Central memory CD8-positive, alpha-beta T cell (primary cell): Measurements from ENCODE around the gene MYH7.

Source experiments
- ATAC-seq: fragments of 150-1000 bp; cut with Tn5 transposase; replicated peaks from 2 replicates; pipeline ENCODE4 v1.10.0; 2022; ENCODE audit warnings: mild to moderate bottlenecking, moderate FRiP score, moderate number of reproducible peaks; ENCODE audit not compliant: poor library complexity, severe bottlenecking; ENCODE audit errors: extremely low read depth
- DNase-seq, 2 donors: peaks; one replicate each; pipeline ENCODE4 v3.0.0; 2021; ENCODE audit warnings: low spot score in 2 of 2
- H3K27ac Mint-ChIP-seq: one replicate; pipeline ENCODE4 v1.8.0; 2022; ENCODE audit warnings: low read depth, mild to moderate bottlenecking, moderate library complexity, mixed read lengths
- H3K27me3 Mint-ChIP-seq: one replicate; pipeline ENCODE4 v1.8.0; 2022; ENCODE audit warnings: mixed read lengths
- H3K36me3 Mint-ChIP-seq: one replicate; pipeline ENCODE4 v1.8.0; 2022; ENCODE audit warnings: mild to moderate bottlenecking, moderate library complexity, mixed read lengths; ENCODE audit not compliant: insufficient read depth
- H3K4me1 Mint-ChIP-seq: one replicate; pipeline ENCODE4 v1.8.0; 2022; ENCODE audit warnings: mixed read lengths
- H3K4me3 Mint-ChIP-seq: one replicate; pipeline ENCODE4 v1.8.0; 2022; ENCODE audit warnings: mild to moderate bottlenecking, moderate library complexity, mixed read lengths
- H3K9me3 Mint-ChIP-seq: one replicate; pipeline ENCODE4 v1.8.0; 2022; ENCODE audit warnings: mixed read lengths

Gene MYH7

DNA sequence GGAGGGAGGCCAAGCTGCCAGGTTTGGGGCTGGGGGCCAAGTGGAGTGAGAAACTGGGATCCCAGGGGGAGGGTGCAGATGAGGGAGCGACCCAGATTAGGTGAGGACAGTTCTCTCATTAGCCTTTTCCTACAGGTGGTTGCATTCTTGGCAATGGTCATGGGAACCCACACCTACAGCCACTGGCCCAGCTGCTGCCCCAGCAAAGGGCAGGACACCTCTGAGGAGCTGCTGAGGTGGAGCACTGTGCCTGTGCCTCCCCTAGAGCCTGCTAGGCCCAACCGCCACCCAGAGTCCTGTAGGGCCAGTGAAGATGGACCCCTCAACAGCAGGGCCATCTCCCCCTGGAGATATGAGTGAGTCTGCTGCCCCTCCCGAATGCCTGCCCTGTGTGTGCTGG lies 62.4 kb downstream of the MYH7 start:
- no peak overlapping the region for H3K4me3 Mint-ChIP-seq
- no peak overlapping the region for H3K27ac Mint-ChIP-seq
- no peak for DNase-seq
- H3K9me3 Mint-ChIP-seq, result no peaks in the 10 kb centered on the region
- H3K4me1 Mint-ChIP-seq, result no peaks in the 10 kb centered on the region
- peaks cover 1% of the 10 kb centered on the region for H3K36me3 Mint-ChIP-seq
- peaks cover 33% of the 10 kb centered on the region for H3K27me3 Mint-ChIP-seq
- ATAC-seq, result no peak

DNA sequence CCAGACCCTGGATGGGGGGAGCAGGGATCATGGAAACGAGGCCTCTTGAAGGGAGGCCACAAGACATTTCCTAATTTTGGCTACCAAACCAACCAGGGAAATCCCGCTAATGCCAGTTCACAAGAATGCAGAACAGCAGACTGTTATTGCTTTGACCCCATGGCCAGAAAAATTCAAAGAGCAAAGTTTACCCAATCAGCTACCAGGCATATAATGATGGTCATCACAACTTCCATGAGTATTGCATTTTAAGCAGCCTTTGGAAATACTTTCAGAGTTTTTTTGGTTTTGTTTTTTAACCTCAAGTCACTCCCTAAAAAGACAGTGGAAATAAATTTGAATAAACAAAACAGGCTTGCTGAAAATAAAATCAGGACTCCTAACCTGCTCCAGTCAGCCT lies 63.0 kb downstream of the MYH7 start, which contains the start of gene IL25:
Gene IL25 (plus strand): TSS at position 301 of the 400 bp plus-strand sequence.
- Mint-ChIP-seq H3K27ac (no peak within 1 kb of the TSS), H3K4me3 (no peak within 1 kb of the TSS), H3K4me1 (no peaks in the 10 kb centered on the region), H3K9me3 (no peaks in the 10 kb centered on the region), H3K27me3 (peaks cover 33% of the 10 kb centered on the region), H3K36me3 (peaks cover 1% of the 10 kb centered on the region)
- ATAC-seq (no peak), DNase-seq (no peak)

DNA sequence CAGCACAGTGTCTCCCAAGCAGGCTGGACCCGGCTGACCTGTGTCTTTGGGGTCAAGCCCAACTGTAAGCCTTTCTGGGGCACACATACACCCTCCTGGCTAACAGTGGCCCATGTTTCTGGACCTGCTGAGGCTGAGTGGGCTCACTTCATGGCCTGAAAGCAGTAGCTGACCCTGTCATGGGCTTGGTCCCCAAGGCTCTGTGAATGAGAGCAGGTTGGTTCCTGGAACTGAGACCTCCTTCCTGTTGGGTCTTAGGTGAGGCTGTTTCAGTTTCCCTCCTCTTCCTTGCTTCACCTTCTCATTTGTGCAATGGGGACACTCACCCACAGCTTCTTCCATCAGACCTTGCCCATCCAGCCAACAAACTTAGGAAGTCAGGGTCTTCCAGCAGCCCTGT lies 63.6 kb downstream of the MYH7 start:
- no peak for ATAC-seq
- peaks cover 1% of the 10 kb centered on the region for H3K36me3 Mint-ChIP-seq

DNA sequence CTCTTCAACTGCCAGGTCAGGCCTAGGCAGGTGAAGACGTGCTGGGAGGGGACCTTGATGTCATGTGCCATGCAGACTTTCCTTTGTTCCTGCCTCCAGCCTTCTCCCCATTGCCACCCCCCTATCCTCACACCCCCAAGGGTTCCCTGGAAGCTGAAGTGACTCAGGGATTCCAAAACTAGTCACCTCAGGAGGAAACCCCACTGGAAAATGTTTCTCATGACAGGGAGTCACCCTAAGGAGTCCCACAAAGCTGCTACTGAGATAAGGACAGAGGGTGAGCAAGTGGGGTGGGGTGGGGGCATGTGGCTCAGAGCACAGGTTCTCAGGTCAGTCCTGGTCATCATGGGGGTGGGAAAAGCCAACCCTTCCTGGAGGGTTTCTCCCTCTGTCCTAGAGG lies 65.2 kb downstream of the MYH7 start:
- Mint-ChIP-seq H3K36me3 (peaks cover 1% of the 10 kb centered on the region), H3K4me3 (no peak overlapping the region), H3K27me3 (peaks cover 37% of the 10 kb centered on the region), H3K4me1 (no peaks in the 10 kb centered on the region), H3K9me3 (no peaks in the 10 kb centered on the region), H3K27ac (no peak overlapping the region)
- ATAC-seq (no peak), DNase-seq (no peak)

More for the DNA sequence above, 63.6 kb downstream of the MYH7 start:
- no peaks in the 10 kb centered on the region for H3K9me3 Mint-ChIP-seq
- no peak overlapping the region for H3K4me3 Mint-ChIP-seq
- DNase-seq, result no peak
- H3K4me1 Mint-ChIP-seq, result no peaks in the 10 kb centered on the region
- no peak overlapping the region for H3K27ac Mint-ChIP-seq
- H3K27me3 Mint-ChIP-seq, result peaks cover 33% of the 10 kb centered on the region

DNA sequence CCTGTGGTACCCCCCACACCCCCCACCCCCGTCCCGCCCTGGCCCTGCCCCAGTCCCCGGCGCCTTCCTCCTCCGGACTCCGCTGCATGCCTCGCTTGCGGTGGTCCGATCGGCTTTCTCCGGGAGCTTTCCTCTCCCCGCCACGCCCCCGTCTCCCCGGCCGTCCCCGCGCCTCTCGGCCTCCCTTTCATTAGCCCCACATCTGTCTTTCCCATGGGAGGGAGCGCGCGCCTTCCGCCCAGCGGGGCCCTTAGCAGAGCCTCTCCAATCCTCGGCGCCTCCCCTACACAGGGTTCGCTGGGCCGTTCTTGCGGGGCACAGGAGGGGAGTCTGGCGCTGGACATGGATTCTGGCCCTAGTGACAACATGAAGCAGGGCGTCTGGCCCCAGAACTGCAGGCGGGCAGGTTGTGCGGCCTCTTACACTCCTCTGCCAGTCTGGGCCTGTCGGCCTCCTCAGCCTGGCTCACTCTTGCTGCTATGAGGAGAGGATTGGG lies 69.0 kb downstream of the MYH7 start:
- Mint-ChIP-seq H3K27me3 (peaks cover 45% of the 10 kb centered on the region), H3K4me3 (no peak overlapping the region), H3K27ac (no peak overlapping the region), H3K9me3 (no peaks in the 10 kb centered on the region), H3K36me3 (no peaks in the 10 kb centered on the region), H3K4me1 (peaks cover 6% of the 10 kb centered on the region)
- no peak for DNase-seq
- ATAC-seq, result no peak

DNA sequence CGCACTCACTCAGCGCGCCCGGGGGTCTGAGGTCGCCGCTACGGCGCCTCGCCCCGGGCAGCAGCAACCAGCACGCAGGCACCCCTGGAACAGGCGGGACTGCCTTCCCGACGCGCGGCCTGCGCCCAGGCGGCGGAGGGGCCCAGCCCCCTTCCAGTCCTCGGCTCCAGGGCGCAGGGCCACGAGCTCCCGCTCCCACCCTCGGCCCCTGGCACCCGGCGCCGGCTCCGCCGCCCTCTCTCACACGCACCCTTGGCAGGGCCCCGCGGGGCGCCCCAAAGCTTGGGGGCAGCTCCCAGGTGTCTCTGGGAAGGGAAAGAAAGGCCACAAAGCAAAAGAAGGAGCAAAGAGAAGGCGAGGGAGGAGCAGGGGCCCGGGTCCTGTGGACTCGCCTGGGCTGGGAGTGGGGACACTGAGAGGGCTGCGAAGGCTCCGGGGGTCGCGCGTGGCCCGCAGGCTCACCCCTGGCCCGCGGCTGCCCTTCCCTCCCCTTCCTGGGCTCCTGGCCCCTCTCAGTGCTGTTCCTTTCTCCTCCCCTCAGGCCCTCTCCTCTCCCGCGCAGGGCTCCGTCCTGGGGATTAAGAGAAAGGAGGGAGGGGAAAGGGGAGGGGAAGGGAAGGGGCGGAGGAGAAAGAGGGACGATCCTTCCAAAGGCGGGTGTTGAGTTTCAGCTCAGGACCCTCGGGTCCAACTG lies 69.6 kb downstream of the MYH7 start:
- DNase-seq (no peak), ATAC-seq (no peak)
- H3K9me3 Mint-ChIP-seq, result no peaks in the 10 kb centered on the region
- no peaks in the 10 kb centered on the region for H3K36me3 Mint-ChIP-seq
- H3K27me3 Mint-ChIP-seq, result peaks cover 39% of the 10 kb centered on the region
- no peak overlapping the region for H3K27ac Mint-ChIP-seq
- H3K4me1 Mint-ChIP-seq, result peaks cover 6% of the 10 kb centered on the region
- no peak overlapping the region for H3K4me3 Mint-ChIP-seq

DNA sequence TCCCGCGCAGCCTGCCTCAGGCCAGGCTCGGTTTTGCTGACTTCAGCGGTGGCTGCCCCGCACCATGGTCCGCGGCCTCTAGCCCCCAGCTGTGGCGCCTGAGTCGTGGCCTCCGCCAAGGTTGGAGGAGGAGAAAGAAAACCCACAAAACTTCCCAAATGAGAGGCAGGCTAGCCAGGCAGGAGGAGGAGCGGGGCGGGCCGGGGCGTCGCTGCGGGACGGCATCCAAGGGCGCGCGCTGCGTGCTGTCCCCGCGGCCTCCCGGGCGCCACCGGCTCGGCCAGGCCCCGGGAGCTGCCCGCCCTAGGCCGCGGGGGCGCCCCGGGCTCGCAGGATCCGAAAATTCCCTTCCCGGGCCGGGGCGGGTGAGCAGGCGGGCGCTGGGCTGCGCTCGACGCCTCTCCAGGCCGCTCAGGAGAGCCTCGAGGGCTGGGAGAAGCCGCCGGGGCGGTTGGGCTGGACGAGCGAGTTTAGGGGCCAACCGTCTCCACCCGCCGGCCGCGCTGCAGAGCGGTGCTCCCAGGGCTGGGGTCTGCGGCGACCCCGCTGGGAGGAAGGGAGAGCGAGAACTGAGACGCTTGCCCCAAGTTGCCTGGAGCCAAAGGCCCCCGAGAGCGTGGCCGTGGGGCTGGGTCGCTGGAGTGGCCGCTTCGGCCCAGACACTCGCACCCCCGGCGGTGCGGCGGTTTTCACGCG lies 70.3 kb downstream of the MYH7 start, which contains the start of gene EFS:
Gene EFS (minus strand): TSS at position 137 of the 696 bp plus-strand sequence. CDS start 147 bp downstream, outside the sequence.
- Mint-ChIP-seq H3K9me3 (no peaks in the 10 kb centered on the region), H3K4me3 (no peak within 1 kb of the TSS), H3K27ac (no peak within 1 kb of the TSS), H3K36me3 (no peaks in the 10 kb centered on the region), H3K27me3 (peaks cover 43% of the 10 kb centered on the region), H3K4me1 (peaks cover 6% of the 10 kb centered on the region)
- no peak for DNase-seq
- no peak for ATAC-seq

DNA sequence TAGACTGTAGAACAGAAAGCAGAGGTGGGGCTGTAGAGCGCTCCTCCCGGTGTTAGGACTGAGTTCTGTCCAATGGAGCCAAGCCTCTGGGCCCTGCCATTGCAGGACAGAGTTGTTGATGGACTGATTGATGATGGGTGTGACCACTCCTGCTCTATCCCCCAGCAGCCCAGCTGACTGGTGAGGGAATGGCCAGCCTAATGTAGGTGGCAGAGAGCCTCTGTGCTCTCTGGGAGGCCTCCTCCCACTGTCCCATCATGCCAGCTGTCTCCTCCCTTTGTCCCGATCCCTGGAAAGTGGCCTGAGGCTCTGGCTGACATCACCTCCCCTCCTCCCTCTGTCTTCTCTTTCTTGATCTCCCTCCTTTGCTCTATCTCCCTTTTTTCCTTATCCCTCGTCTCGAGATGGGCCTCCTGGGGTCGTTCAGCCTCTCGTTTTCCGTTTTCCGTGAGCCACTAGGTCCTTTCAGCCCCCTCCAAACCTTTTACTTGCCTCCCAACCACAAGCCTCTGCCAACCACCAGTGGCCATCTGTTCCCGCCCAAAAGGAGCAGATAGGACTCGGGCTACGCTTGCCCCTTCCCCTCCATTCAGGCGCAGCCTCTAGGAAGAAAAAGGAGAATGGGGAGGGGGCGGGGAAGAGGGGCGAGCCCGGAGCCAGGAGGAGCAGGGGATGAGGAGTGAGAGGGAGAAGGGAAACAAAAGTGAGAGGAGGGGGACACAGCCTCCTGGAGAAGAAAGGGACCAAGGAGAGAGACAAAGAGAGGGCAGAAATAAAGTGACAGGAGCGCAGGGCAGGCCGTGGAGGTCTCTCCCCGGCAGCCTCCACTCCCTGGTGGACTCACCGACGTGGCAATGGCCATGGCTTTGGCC lies 71.1 kb downstream of the MYH7 start:
- H3K9me3 Mint-ChIP-seq, result no peaks in the 10 kb centered on the region
- no peak for ATAC-seq
- H3K27me3 Mint-ChIP-seq, result peaks cover 49% of the 10 kb centered on the region
- DNase-seq, result no peak
- no peak overlapping the region for H3K4me3 Mint-ChIP-seq
- H3K36me3 Mint-ChIP-seq, result no peaks in the 10 kb centered on the region
- H3K27ac Mint-ChIP-seq, result no peak overlapping the region
- H3K4me1 Mint-ChIP-seq, result peaks cover 6% of the 10 kb centered on the region
